GM23338 (cell line): ENCODE results near the gene PLCXD3.

Experiments
- CREB1 ChIP-seq: fragments of 250-450 bp; sonication (Bioruptor Pico); IDR thresholded peaks from 2 replicates; pipeline ENCODE4 v1.5.0; 2020; ENCODE audit warnings: low read depth, mild to moderate bottlenecking, moderate library complexity
- EZH2 ChIP-seq: fragments of 200-600 bp; sonication (generic); IDR thresholded peaks from one replicate; pipeline ENCODE4 v1.8.0; 2017; ENCODE audit warnings: antibody characterized with exemption, mild to moderate bottlenecking, low read depth; ENCODE audit not compliant: unreplicated experiment
- EZH2phosphoT487 ChIP-seq: fragments of 200-600 bp; sonication (generic); IDR thresholded peaks from one replicate; pipeline ENCODE4 v1.8.1; 2018; ENCODE audit warnings: antibody characterized with exemption; ENCODE audit not compliant: unreplicated experiment
- JUNB ChIP-seq: IDR thresholded peaks from one replicate; pipeline ENCODE4 v1.6.1; 2016; ENCODE audit warnings: antibody characterized with exemption; ENCODE audit not compliant: unreplicated experiment
- POLR2AphosphoS5 ChIP-seq: IDR thresholded peaks from 2 replicates; pipeline ENCODE4 v1.6.1; 2016; ENCODE audit warnings: antibody characterized with exemption, low read depth
- TF ChIP-seq, protein P1 (sequence below), 2 experiments: fragments of 200-600 bp in 1 of 2; sonication (generic) in 1 of 2; conservative IDR thresholded peaks; 2 replicates each; pipeline versions ENCODE4 v1.5.1 to v1.6.1; 2016 to 2017; ENCODE audit warnings: antibody characterized with exemption in 2 of 2, low read depth in 2 of 2, mild to moderate bottlenecking in 2 of 2, moderate library complexity in 1 of 2

DNA sequence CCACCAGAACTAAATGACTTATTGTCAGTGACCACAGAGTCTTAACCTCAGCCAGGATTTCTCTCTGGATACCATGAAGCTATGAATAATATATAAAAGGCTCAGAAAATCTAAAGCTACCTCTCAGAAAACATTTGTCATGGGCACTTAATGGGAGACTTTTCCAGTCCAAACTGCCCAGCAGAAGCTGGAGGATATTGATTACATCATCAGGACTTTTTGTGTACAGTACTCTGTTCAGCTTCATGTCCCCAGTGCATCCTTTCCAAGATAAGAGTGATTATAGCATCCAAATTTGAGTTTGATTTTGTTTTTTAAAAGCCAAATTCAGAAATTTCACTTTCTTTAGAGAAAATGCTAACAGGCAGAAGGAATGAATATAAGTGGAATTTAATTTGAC, 173.2 kb downstream of the PLCXD3 start:
- TF ChIP-seq, protein P1, sequence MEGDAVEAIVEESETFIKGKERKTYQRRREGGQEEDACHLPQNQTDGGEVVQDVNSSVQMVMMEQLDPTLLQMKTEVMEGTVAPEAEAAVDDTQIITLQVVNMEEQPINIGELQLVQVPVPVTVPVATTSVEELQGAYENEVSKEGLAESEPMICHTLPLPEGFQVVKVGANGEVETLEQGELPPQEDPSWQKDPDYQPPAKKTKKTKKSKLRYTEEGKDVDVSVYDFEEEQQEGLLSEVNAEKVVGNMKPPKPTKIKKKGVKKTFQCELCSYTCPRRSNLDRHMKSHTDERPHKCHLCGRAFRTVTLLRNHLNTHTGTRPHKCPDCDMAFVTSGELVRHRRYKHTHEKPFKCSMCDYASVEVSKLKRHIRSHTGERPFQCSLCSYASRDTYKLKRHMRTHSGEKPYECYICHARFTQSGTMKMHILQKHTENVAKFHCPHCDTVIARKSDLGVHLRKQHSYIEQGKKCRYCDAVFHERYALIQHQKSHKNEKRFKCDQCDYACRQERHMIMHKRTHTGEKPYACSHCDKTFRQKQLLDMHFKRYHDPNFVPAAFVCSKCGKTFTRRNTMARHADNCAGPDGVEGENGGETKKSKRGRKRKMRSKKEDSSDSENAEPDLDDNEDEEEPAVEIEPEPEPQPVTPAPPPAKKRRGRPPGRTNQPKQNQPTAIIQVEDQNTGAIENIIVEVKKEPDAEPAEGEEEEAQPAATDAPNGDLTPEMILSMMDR (conservative IDR thresholded peaks at IDR 0.05; ENCODE audit: low read depth in 2 of 2), result no peak
- TF ChIP-seq POLR2AphosphoS5, result no peak
- TF ChIP-seq EZH2, result no peak
- no peak for TF ChIP-seq JUNB
- no peak for TF ChIP-seq EZH2phosphoT487
- TF ChIP-seq CREB1, result no peak
